Psoas muscle (tissue), 8 donors: ENCODE results near the gene SPATA45. TPM values are rescaled to one million over a fixed set of nuclear protein-coding genes. Genes with fewer than 3 reads are reported as not detected.

ENCODE experiments used
- ATAC-seq, 4 donors: fragments of 200-7000 bp; cut with Tn5 transposase; one replicate each; pipeline ENCODE4 v1.9.1; 2020; ENCODE audit warnings: moderate library complexity in 3 of 4, mild to moderate bottlenecking in 2 of 4
- DNase-seq, 2 donors: peaks; one replicate each; pipeline ENCODE4 v3.0.0-alpha.2; 2020
- H3K27ac ChIP-seq: fragments of 200-600 bp; one replicate; pipeline ENCODE4 v1.8.0; 2022
- H3K27me3 ChIP-seq, 3 donors: fragments of 200-600 bp in 1 of 3; one replicate each; pipeline versions ENCODE4 v1.6.1 to v1.8.0; 2013 to 2022; ENCODE audit warnings: low read length in 2 of 3, mild to moderate bottlenecking in 2 of 3, moderate library complexity in 1 of 3; ENCODE audit not compliant: insufficient read depth in 3 of 3
- H3K36me3 ChIP-seq, 2 donors: fragments of 200-600 bp in 1 of 2; one replicate each; pipeline versions ENCODE4 v1.6.1 to v1.8.0; 2013 to 2022; ENCODE audit warnings: low read depth in 1 of 2, mild to moderate bottlenecking in 1 of 2, moderate library complexity in 1 of 2; ENCODE audit not compliant: insufficient read depth in 1 of 2
- H3K4me1 ChIP-seq: fragments of 200-600 bp; one replicate; pipeline ENCODE4 v1.8.0; 2022
- H3K4me3 ChIP-seq: fragments of 200-600 bp; one replicate; pipeline ENCODE4 v1.8.0; 2022; ENCODE audit warnings: mild to moderate bottlenecking
- H3K9me3 ChIP-seq: fragments of 200-600 bp; one replicate; pipeline ENCODE4 v1.8.0; 2022
- CTCF ChIP-seq: fragments of 200-600 bp; IDR thresholded peaks from one replicate; pipeline ENCODE4 v1.8.0; 2022; ENCODE audit warnings: antibody characterized with exemption
- WGBS, 3 donors: extraction: QIAGEN DNeasy Blood & Tissue Kit; methylation state at CpG; one replicate each; pipeline versions ENCODE4 v1.1.6 to v1.1.7; 2013; 5-methylcytosine and 5-hydroxymethylcytosine counted together
- intact Hi-C, 2 donors: fragments of 100-400 bp; cut with DNase I; formaldehyde crosslinking; loops; one replicate each; pipeline versions ENCODE4 v1.11.0 to v1.14.2; 2022
- polyA plus RNA-seq, 3 donors: library from polyadenylated mRNA; stranded (reverse); fragments of 200-250 nt; gene quantifications; one replicate each; pipeline ENCODE4 v1.2.3, GENCODE V29; 2013
- total RNA-seq, 4 donors: library from RNA; stranded (reverse); fragmentation: NEBNext Ultra II Directional in 2 of 4; extraction: Animal tissue kit (Norgen Biotek cat#: 25700) in 2 of 4; gene quantifications; one replicate each; pipeline versions ENCODE4 v1.2.1 to v1.2.4, GENCODE V29; 2021 to 2023
- donor health status: healthy with polysubstance abuse.
- donor health status: DM: no; HTN: no; CAD: no; lungs with moderate emphysema.
- donor health status: Bipolar disorder and iron deficiency.
- donor health status: healthy.
- donor health status: DM: yes; HTN: yes; CAD: no.
- donor health status: DM: no; HTN: no; CAD: no.
- donor health status: DM: no; HTN: no; CAD: no.
- donor health status: DM: yes; HTN: yes; CAD: no.

The SPATA45 gene
- total and polyA plus RNA-seq, 7 donors = not detected

DNA sequence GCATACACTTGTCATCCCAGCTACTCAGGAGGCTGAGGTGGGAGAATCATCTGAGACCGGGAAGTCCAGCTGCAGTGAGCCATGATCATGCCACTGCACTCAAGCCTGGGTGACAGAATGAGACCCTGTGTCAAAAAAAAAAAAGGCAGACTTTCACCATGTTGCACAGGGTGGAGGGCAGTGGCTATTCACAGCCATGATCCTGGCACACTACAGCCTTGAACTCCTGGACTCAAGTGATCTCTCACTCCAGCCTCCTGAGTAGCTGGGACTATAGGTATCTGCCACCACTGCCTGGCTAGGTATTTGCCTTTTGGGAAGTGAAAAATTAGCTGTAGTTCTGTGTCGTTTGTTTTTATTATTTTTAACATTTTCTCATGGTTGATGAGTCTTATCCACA is 19.1 kb downstream of the SPATA45 start:
- intact Hi-C loops = no loop called here
- no peak for TF ChIP-seq CTCF
- Histone ChIP-seq H3K4me3 (no peak overlapping the region), H3K9me3 (peaks cover 8% of the 10 kb centered on the region), H3K4me1 (no peaks in the 10 kb centered on the region), H3K27me3 (no peaks in the 10 kb centered on the region), H3K27ac (no peak overlapping the region), H3K36me3 (no peaks in the 10 kb centered on the region)
- 72 to 84% (median 75%) methylated on average over 2 of the region's 2 CpGs for WGBS, 3 donors
- ATAC-seq (no peak), DNase-seq (no peak)

DNA sequence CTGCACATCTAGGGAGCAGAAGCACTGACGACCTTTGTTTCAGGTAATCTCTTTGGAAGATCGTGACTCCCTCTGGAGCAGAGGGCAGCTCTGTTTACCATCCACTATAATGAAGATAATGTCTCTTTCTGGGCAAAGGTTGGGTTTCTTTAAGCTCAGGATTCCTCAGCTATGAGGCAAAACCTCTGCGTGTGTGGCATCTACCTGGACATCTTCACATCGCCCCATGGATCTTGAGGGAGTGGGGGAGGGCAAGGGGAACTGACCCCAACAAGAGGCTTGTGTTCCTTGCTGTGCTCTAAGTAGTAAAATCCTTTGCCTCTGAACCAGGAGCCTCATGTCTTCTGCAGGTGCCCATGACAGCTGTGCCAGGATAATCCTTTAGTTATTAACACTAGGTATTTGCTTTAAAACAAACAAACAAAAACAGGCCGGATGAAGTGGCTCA is 19.6 kb downstream of the SPATA45 start:
- 82 to 86% (median 84%) methylated on average over 5 of the region's 5 CpGs for WGBS, 3 donors
- no peak for ATAC-seq
- H3K4me1 ChIP-seq = no peaks in the 10 kb centered on the region

DNA sequence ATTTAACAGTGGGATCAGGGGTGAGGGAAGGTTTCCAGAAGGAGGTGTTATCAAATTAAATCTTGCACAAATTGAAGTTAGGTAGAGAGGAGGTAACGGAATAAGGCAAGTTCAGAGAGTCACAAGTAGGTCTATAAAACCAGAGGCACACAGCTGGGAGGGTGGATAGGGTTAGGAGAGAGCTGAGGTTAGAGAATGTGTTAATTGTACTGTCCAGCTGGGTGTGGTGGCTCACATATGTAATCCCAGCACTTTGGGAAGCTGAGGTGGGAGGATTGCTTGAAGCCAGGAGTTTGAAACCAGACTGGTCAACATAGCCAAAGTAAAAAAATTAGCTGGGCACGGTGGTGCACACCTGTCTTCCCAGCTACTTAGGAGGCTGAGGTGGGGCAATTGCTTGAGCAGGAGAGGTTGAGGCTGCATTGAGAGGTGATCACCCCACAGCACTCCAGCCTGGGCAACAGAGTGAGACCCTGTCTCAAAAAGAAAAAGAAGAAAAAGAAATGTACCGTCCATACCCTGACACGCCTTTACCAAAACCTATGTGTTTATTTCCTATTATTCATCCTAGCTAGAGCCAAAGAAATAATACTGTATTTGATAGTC is 20.2 kb downstream of the SPATA45 start:
- WGBS, 3 donors = 92 to 94% (median 92%) methylated on average over 4 of the region's 4 CpGs
- Histone ChIP-seq H3K9me3 (peaks cover 8% of the 10 kb centered on the region), H3K36me3 (no peaks in the 10 kb centered on the region), H3K4me1 (no peaks in the 10 kb centered on the region), H3K4me3 (no peak overlapping the region), H3K27ac (no peak overlapping the region), H3K27me3 (no peaks in the 10 kb centered on the region)
- DNase-seq (no peak), ATAC-seq (no peak)
- TF ChIP-seq CTCF = no peak
- intact Hi-C loops = no loop called here

More for the DNA sequence above, 19.6 kb downstream of the SPATA45 start:
- DNase-seq = no peak
- no peak overlapping the region for H3K4me3 ChIP-seq
- H3K27ac ChIP-seq = no peak overlapping the region
- TF ChIP-seq CTCF = no peak
- intact Hi-C loops = no loop called here
- H3K36me3 ChIP-seq = no peaks in the 10 kb centered on the region
- H3K9me3 ChIP-seq = peaks cover 8% of the 10 kb centered on the region
- H3K27me3 ChIP-seq = no peaks in the 10 kb centered on the region

DNA sequence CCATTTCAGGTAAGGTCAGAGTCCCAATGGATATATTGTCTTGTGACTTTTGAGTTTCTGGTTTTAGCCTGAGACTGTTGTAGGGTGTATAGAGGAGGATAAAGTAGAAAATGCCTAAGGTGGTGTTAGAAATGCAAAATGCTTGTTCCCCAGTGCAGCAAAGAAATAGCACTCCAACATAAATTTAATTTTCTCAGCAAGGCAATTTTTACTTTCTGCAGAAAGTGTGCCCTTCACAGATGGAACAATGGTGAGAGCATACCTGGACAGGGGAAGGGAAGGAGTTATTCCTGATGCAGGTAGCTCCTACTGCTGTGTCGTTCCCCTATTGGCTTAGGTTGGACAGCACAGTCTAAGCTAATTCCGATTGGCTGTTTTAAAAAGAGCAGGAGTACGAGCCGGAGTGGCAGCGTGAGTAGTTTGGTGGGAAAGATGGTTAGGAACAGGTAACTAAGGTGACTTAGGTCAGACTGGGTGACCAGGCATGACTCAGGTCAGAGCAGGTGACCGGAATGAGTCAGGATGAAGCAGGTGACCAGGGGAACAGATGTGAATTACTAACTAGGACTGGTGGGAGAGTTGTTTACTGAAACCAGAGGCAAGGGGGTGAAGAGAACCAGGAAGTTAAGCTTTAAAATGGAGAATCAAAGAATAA is 21.5 kb downstream of the SPATA45 start:
- WGBS, 3 donors = 93 to 95% (median 94%) methylated on average over 6 of the region's 6 CpGs
- ATAC-seq = no peak
- intact Hi-C loops = no loop called here
- Histone ChIP-seq H3K4me3 (no peak overlapping the region), H3K4me1 (no peaks in the 10 kb centered on the region), H3K27ac (no peak overlapping the region), H3K36me3 (no peaks in the 10 kb centered on the region), H3K9me3 (peaks cover 8% of the 10 kb centered on the region), H3K27me3 (no peaks in the 10 kb centered on the region)
- no peak for DNase-seq
- no peak for TF ChIP-seq CTCF
